H9 (cell line): ENCODE measurements around the gene GTF3C5. TPM values are rescaled to one million over a fixed set of nuclear protein-coding genes. Genes with fewer than 3 reads are reported as not detected.
"Not testable (repeated sequence)": the region's sequence is repeated elsewhere in the genome, so short reads cannot be mapped to it uniquely, and the experiment has no call there.

ENCODE experiments used
- DNase-seq: peaks from one replicate; pipeline ENCODE4 v3.0.0-alpha.2; 2017
- H2AFZ ChIP-seq: one replicate; pipeline ENCODE4 v1.6.1; 2013; ENCODE audit warnings: mild to moderate bottlenecking, low read length, control low read depth, moderate library complexity
- H2AK5ac ChIP-seq: 2 replicates; pipeline ENCODE4 v1.6.1; 2013; ENCODE audit warnings: low read length, control low read depth, mixed read lengths; ENCODE audit not compliant: insufficient read length
- H2BK120ac ChIP-seq: one replicate; pipeline ENCODE4 v1.6.1; 2013; ENCODE audit warnings: low read depth, mild to moderate bottlenecking, low read length, control low read depth, inconsistent platforms; ENCODE audit not compliant: poor library complexity, severe bottlenecking
- H2BK12ac ChIP-seq: 2 replicates; pipeline ENCODE4 v1.6.1; 2013; ENCODE audit warnings: low read length, control low read depth, mixed read lengths, low read depth; ENCODE audit not compliant: insufficient read length
- H2BK15ac ChIP-seq: 2 replicates; pipeline ENCODE4 v1.6.1; 2013; ENCODE audit warnings: low read depth, low read length, control low read depth
- H2BK20ac ChIP-seq: one replicate; pipeline ENCODE4 v1.6.1; 2013; ENCODE audit warnings: low read depth, mild to moderate bottlenecking, low read length, control low read depth, inconsistent platforms; ENCODE audit not compliant: poor library complexity, severe bottlenecking
- H2BK5ac ChIP-seq: 2 replicates; pipeline ENCODE4 v1.6.1; 2013; ENCODE audit warnings: low read length, control low read depth, mixed read lengths; ENCODE audit not compliant: insufficient read length
- H3K14ac ChIP-seq: 2 replicates; pipeline ENCODE4 v1.6.1; 2013; ENCODE audit warnings: low read length, control low read depth; ENCODE audit not compliant: insufficient read depth
- H3K18ac ChIP-seq: 2 replicates; pipeline ENCODE4 v1.6.1; 2013; ENCODE audit warnings: low read depth, mild to moderate bottlenecking, mixed read lengths, low read length, control low read depth; ENCODE audit not compliant: insufficient read length
- H3K23ac ChIP-seq: 2 replicates; pipeline ENCODE4 v1.6.1; 2013; ENCODE audit warnings: low read length, control low read depth, mixed read lengths, low read depth; ENCODE audit not compliant: insufficient read length
- H3K23me2 ChIP-seq: 2 replicates; pipeline ENCODE4 v1.6.1; 2013; ENCODE audit warnings: low read depth, mild to moderate bottlenecking, mixed read lengths, low read length, control low read depth; ENCODE audit not compliant: insufficient read length, poor library complexity, severe bottlenecking
- H3K27ac ChIP-seq: 2 replicates; pipeline ENCODE4 v1.5.1; 2013; ENCODE audit warnings: low read length, control low read depth, mixed read lengths, low read depth; ENCODE audit not compliant: insufficient read length
- H3K27me3 ChIP-seq: 2 replicates; pipeline ENCODE4 v1.6.1; 2013; ENCODE audit warnings: low read length, control low read depth, inconsistent platforms; ENCODE audit not compliant: insufficient read depth
- H3K4ac ChIP-seq: 2 replicates; pipeline ENCODE4 v1.6.1; 2013; ENCODE audit warnings: low read depth, mild to moderate bottlenecking, control low read depth, inconsistent platforms, low read length, moderate library complexity
- H3K4me1 ChIP-seq: 2 replicates; pipeline ENCODE4 v1.6.1; 2013; ENCODE audit warnings: low read length, control low read depth, inconsistent platforms; ENCODE audit not compliant: insufficient read depth
- H3K4me2 ChIP-seq: 2 replicates; pipeline ENCODE4 v1.6.1; 2013; ENCODE audit warnings: low read length, control low read depth, mixed read lengths; ENCODE audit not compliant: insufficient read length, insufficient read depth
- H3K56ac ChIP-seq: 2 replicates; pipeline ENCODE4 v1.6.1; 2013; ENCODE audit warnings: low read depth, mild to moderate bottlenecking, mixed read lengths, low read length, control low read depth; ENCODE audit not compliant: insufficient read length
- H3K79me1 ChIP-seq: 2 replicates; pipeline ENCODE4 v1.6.1; 2013; ENCODE audit warnings: low read depth, mild to moderate bottlenecking, moderate library complexity, low read length, control low read depth, inconsistent platforms; ENCODE audit not compliant: insufficient read depth, poor library complexity, severe bottlenecking
- H3K79me2 ChIP-seq: 2 replicates; pipeline ENCODE4 v1.6.1; 2013; ENCODE audit warnings: low read length, control low read depth, inconsistent platforms; ENCODE audit not compliant: insufficient read depth
- H3K9ac ChIP-seq: 2 replicates; pipeline ENCODE4 v1.6.1; 2013; ENCODE audit warnings: low read length, control low read depth, mixed read lengths; ENCODE audit not compliant: insufficient read length; ENCODE audit errors: extremely low read depth
- H3K9me3 ChIP-seq: one replicate; pipeline ENCODE4 v1.6.1; 2013; ENCODE audit warnings: low read depth, low read length, inconsistent platforms; ENCODE audit not compliant: control insufficient read depth
- H3T11ph ChIP-seq: one replicate; pipeline ENCODE4 v1.6.1; 2013; ENCODE audit warnings: mild to moderate bottlenecking, low read length, control low read depth, inconsistent platforms
- H4K20me1 ChIP-seq: one replicate; pipeline ENCODE4 v1.6.1; 2013; ENCODE audit not compliant: control insufficient read depth, insufficient read length, insufficient read depth
- H4K5ac ChIP-seq: 2 replicates; pipeline ENCODE4 v1.6.1; 2013; ENCODE audit warnings: low read depth, mild to moderate bottlenecking, mixed read lengths, low read length, control low read depth; ENCODE audit not compliant: insufficient read length
- H4K8ac ChIP-seq: replicated peaks from 2 replicates; pipeline ENCODE4 v1.6.1; 2013; ENCODE audit warnings: low read length, control low read depth, mixed read lengths, low read depth; ENCODE audit not compliant: insufficient read length
- H4K91ac ChIP-seq: 2 replicates; pipeline ENCODE4 v1.6.1; 2013; ENCODE audit warnings: low read depth, mild to moderate bottlenecking, moderate library complexity, mixed read lengths, low read length, control low read depth; ENCODE audit not compliant: insufficient read length
- H3K27ac Mint-ChIP-seq, 3 experiments: 2 replicates in 2 of 3; 3 replicates in 1 of 3; pipeline ENCODE4 v1.8.0; 2020 to 2021; ENCODE audit warnings: mixed read lengths in 3 of 3, mild to moderate bottlenecking in 1 of 3, moderate library complexity in 1 of 3
- H3K27me3 Mint-ChIP-seq: 2 replicates; pipeline ENCODE4 v1.8.0; 2021; ENCODE audit warnings: low read depth, mild to moderate bottlenecking, moderate library complexity, mixed read lengths
- H3K36me3 Mint-ChIP-seq, 3 experiments: 2 replicates in 2 of 3; 3 replicates in 1 of 3; pipeline ENCODE4 v1.8.0; 2020 to 2021; ENCODE audit warnings: low read depth in 3 of 3, mixed read lengths in 3 of 3; ENCODE audit not compliant: insufficient read depth in 1 of 3
- H3K4me1 Mint-ChIP-seq, 2 experiments: 2 replicates each; pipeline ENCODE4 v1.8.0; 2020; ENCODE audit warnings: mixed read lengths in 2 of 2
- H3K4me3 Mint-ChIP-seq, 2 experiments: 2 replicates in 1 of 2; 3 replicates in 1 of 2; pipeline ENCODE4 v1.8.0; 2020 to 2021; ENCODE audit warnings: mild to moderate bottlenecking in 2 of 2, mixed read lengths in 2 of 2, moderate library complexity in 1 of 2
- H3K9me3 Mint-ChIP-seq, 2 experiments: 2 replicates in 1 of 2; 3 replicates in 1 of 2; pipeline ENCODE4 v1.8.0; 2020; ENCODE audit warnings: mild to moderate bottlenecking in 2 of 2, mixed read lengths in 2 of 2, moderate library complexity in 1 of 2
- WGBS: extraction: QIAGEN DNeasy Blood & Tissue Kit; methylation state at CpG from one replicate; pipeline ENCODE4 v1.1.7; 2013; ENCODE audit warnings: missing lambda C conversion rate, low lambda C conversion rate, mixed read lengths; ENCODE audit not compliant: insufficient read length; ENCODE audit errors: extremely low coverage; 5-methylcytosine and 5-hydroxymethylcytosine counted together
- total RNA-seq: library from RNA; stranded (reverse); gene quantifications from 2 replicates; pipeline ENCODE4 v1.2.1, GENCODE V29; 2021
- TF ChIP-seq, protein P1 (sequence below): fragments of 200-600 bp; sonication (generic); conservative IDR thresholded peaks from 3 replicates; pipeline ENCODE4 v1.8.0; 2021; ENCODE audit warnings: antibody characterized with exemption, mild to moderate bottlenecking

GTF3C5 gene
- total RNA-seq, 1 experiment from 2014 or later = 88.9 TPM

DNA sequence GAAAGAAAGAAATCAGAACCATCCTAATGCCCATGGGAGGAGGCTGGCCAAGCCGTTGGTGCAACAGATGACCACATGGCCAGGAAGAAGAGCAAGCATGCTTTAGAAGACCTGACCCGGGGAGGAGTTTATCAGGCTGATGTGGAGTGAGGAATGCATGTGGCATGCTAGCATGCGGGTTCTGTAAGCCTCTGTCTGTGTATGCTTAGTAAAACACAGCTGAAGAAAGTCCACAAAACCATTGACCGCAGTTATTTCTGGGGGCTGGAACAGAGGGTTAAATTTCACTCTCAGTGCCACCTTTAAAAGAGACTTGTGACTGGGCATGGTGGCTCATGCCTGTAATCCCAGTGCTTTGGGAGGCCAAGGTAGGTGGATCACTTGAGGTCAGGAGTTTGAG is 33.2 kb upstream of the GTF3C5 start:
- Histone ChIP-seq H3K79me1 (no peaks in the 10 kb centered on the region), H4K20me1 (no peaks in the 10 kb centered on the region), H3K23me2 (no peaks in the 10 kb centered on the region), H3K4me2 (no peak overlapping the region), H2BK120ac (no peak overlapping the region), H3K4me1 (peaks cover 3% of the 10 kb centered on the region; the same call in 1 of the 2 replicates), H3K23ac (no peak overlapping the region), H3T11ph (no peak overlapping the region), H4K8ac (no peak overlapping the region), H4K91ac (no peak overlapping the region), H2BK15ac (no peak overlapping the region), H3K27me3 (peaks cover 6% of the 10 kb centered on the region; the same call in 1 of the 2 replicates), H3K4ac (no peak overlapping the region), H2AFZ (no peak overlapping the region), H2AK5ac (no peak overlapping the region), H3K14ac (no peak overlapping the region), H2BK20ac (no peak overlapping the region), H3K56ac (no peak overlapping the region), H3K18ac (no peak overlapping the region), H2BK5ac (no peak overlapping the region), H3K27ac (no peak overlapping the region), H3K79me2 (no peaks in the 10 kb centered on the region), H2BK12ac (no peak overlapping the region), H4K5ac (no peak overlapping the region), H3K9me3 (no peaks in the 10 kb centered on the region), H3K9ac (no peak overlapping the region)
- Mint-ChIP-seq H3K4me1 (peaks cover 27 to 29% of the 10 kb centered on the region in 2 experiments), H3K4me3 (no peak overlapping the region), H3K27me3 (peaks cover 80% of the 10 kb centered on the region), H3K9me3 (no peaks in the 10 kb centered on the region; a peak in 2 of 5 replicates), H3K27ac (no peak overlapping the region), H3K36me3 (no peaks in the 10 kb centered on the region; a peak in 1 of 7 replicates)
- TF ChIP-seq, protein P1, sequence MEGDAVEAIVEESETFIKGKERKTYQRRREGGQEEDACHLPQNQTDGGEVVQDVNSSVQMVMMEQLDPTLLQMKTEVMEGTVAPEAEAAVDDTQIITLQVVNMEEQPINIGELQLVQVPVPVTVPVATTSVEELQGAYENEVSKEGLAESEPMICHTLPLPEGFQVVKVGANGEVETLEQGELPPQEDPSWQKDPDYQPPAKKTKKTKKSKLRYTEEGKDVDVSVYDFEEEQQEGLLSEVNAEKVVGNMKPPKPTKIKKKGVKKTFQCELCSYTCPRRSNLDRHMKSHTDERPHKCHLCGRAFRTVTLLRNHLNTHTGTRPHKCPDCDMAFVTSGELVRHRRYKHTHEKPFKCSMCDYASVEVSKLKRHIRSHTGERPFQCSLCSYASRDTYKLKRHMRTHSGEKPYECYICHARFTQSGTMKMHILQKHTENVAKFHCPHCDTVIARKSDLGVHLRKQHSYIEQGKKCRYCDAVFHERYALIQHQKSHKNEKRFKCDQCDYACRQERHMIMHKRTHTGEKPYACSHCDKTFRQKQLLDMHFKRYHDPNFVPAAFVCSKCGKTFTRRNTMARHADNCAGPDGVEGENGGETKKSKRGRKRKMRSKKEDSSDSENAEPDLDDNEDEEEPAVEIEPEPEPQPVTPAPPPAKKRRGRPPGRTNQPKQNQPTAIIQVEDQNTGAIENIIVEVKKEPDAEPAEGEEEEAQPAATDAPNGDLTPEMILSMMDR = no peak
- WGBS = no CpG with 5 or more reads among the region's 4 CpGs
- no peak for DNase-seq

- H3K9me3 ChIP-seq, H3K27ac Mint-ChIP-seq, DNase-seq, H3K36me3 Mint-ChIP-seq, H2BK120ac ChIP-seq, H3K18ac ChIP-seq, H3K4ac ChIP-seq, H4K20me1 ChIP-seq, H2BK20ac ChIP-seq, H3K14ac ChIP-seq, H4K91ac ChIP-seq, H2AK5ac ChIP-seq, H4K8ac ChIP-seq, H4K5ac ChIP-seq, H3K9me3 Mint-ChIP-seq, H3K4me2 ChIP-seq, H2BK5ac ChIP-seq, H3K4me1 ChIP-seq, H2BK12ac ChIP-seq, H3K27me3 ChIP-seq, H2AFZ ChIP-seq, H3T11ph ChIP-seq, H3K56ac ChIP-seq, H3K23me2 ChIP-seq, H3K79me2 ChIP-seq, H3K79me1 ChIP-seq, H3K27ac ChIP-seq, H3K4me3 Mint-ChIP-seq, H2BK15ac ChIP-seq, H3K9ac ChIP-seq, H3K23ac ChIP-seq: not testable (repeated sequence)
- Mint-ChIP-seq H3K4me1 (peaks cover 33 to 36% of the 10 kb centered on the region in 2 experiments), H3K27me3 (peaks cover 81% of the 10 kb centered on the region)
- no CpG with 5 or more reads among the region's 4 CpGs for WGBS
Measured at GRCh38 chr9:132998221-132998620, 32.6 kb upstream of the GTF3C5 start.
